NCI-H2029 (cell line): Measurements from ENCODE around the gene PKM.
"Not testable (repeated sequence)": the region's sequence is repeated elsewhere in the genome, so short reads cannot be mapped to it uniquely, and the experiment has no call there.

Source experiments
- DNase-seq: peaks from one replicate; lab custom pipeline; 2025; lab: John Stamatoyannopoulos, UW

The PKM gene

DNA sequence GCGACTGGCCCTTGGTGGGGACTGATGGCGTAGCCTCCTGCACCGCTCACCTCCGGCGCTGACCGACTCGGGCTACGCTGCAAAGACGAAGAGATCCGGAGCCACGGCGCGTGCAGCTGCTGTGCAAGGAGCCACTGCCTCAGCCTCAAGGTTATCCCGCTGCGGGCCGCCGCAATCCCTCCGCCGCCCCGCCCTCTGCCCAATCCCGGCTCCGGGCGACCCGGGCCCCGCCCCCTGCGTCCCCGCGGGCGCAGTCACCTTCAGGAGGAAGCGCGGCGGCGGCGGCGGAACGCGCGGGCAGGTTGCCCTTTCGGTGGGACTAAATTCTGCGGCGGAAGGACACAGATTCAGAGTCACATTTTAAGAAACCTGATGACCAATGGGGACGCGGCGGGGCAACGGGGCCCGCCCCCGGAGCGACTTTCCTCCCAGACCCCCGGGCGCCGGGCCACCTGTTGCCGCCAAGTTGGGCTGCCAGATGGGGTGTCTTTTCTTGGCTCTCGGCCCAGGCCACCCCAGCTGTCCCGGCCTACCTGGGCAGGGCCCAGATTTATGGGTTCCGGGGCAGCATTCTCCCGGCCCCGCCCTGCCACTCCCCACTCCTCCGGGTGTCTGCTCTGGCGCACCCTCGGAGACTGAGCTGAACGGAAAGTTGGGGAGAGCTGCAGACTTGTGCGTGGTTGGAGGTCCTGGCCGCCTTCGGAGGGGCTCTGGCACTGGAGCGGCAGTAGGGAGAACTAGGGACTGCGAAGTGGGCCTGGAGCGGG is at the start of gene PKM:
PKM (minus strand) TSS at position 125 of the 767 bp plus-strand sequence. CDS start 12,093 bp downstream, outside the sequence.
- DNase-seq, result peak; percentile 82

GRCh38 chr15:72280751-72281150 is 49.8 kb upstream of the PKM start:
- DNase-seq, result no peak

GRCh38 chr15:72278737-72279136 is 47.7 kb upstream of the PKM start:
- DNase-seq, result no peak

GRCh38 chr15:72276326-72276700 is 45.3 kb upstream of the PKM start:
- DNase-seq, result no peak

- not testable (repeated sequence) for DNase-seq
Measured at GRCh38 chr15:72275635-72276325, 44.8 kb upstream of the PKM start.

- no peak for DNase-seq
Measured at GRCh38 chr15:72272997-72273352, 42.0 kb upstream of the PKM start.

DNA sequence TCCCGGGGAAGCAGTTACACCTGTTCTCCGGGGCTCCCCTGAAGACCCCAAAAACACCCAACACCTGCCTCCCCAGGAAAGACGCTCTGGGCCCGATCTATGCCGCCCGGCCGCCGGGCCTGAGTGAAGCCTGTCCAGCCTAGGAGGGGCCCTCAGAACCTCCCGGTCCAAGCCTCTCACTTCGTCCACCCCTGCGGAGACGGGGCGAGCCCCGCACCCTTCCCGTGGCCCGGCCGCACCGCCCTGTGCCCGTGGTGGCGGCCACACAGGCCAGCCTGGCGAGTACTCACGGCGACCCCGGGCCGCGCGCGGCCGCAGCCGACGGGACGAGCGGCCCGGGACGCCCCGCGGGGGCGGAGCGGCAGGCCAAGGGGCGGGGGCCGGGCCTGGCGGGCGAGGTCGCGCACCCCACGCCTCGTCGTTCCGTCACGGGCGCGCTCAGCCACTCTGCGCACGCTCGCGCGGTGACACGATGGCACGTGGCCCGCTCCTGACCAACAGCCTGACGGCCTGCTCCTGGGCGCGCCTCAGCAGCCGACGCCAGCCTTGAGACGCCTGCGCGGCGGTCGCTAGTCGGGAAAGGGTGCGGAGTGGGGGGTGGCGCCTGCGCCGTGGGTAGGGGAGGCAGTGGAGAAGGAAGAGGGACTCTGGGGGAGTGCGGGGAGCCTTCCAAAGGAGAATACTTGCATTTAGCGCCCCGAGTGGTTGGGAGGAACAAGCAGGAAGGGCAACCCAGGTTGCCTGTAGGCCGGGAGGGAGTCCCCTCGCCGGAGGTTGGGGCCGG is 41.4 kb upstream of the PKM start, which contains the start of gene PARP6:
PARP6 (minus strand) TSS at position 342 of the 784 bp plus-strand sequence. CDS start 5,077 bp downstream, outside the sequence.
- DNase-seq, result peak; percentile 72

GRCh38 chr15:72271895-72272212 is 40.9 kb upstream of the PKM start:
- no peak for DNase-seq

DNA sequence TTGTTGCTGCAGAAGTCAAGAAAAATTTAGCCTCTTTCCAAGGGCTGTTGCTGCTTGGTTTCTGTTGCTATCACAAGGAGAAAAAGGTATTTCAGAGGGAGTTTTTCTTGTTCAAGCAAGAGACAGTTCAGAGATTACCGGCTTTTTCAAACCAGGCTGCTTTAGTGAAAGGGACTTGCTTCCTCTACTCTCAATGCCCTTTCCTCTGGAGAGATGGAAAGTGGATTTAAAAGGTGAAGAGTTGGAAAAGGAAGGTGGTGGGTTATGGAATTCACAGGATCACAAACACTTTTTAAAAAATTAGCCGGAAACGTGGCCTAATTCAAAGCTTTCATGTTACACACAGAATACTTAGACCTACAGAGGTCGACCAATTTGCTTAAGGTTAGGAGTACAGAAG is 40.2 kb upstream of the PKM start:
- no peak for DNase-seq

GRCh38 chr15:72269739-72270138 is 38.7 kb upstream of the PKM start:
- DNase-seq, result no peak

GRCh38 chr15:72265031-72265430 is 34.0 kb upstream of the PKM start:
- DNase-seq, result no peak

GRCh38 chr15:72252663-72253299 is 21.8 kb upstream of the PKM start:
- DNase-seq, result no peak

DNA sequence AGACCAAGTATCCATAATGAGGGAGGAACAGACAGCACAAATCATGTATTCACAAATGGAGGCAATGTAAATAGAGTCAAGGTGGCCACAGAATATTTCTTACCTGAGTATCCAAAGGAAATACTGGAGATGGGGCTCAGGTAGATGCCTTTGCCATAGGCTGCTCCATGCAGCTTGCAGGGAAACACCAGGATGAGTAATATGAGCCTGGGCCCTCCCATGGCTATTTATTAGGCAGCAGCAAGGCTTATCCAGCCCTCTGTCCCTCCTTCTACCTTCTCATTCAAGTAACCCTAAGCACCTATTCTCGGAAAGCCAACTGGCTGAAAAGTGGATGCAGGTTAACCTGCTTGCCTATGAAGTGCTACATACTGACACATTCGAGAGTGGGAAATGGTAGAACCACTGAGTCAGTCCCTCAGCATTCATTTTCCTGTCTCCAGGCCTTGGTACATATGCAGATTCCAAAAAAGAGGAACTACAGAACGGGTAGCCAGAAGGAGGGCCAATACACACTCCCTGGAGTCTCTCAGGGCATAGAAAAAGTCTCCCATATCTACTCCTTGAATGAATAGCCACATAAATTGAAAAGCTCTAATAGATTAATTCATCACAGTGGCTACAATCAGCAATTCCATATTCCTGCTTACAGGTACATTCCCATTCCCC is 18.3 kb upstream of the PKM start:
- DNase-seq, result no peak

DNA sequence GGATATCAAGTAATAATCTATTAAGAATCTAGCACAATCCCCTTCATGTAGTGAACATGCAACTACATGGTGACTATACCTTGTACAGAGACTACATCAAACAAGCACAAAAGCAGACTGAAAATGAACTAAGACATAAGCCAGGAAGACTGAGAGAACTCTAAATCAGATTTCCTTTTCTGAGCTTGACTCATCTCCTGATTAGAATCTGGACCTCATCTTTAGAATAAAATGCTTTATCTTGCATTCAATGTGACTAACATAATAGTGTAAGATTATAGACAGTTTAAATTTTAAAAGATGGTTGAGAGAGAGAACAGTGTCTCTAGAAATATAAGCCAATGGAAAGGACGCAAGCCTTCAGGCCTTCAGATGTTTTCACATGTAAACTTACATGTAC is 17.5 kb upstream of the PKM start:
- no peak for DNase-seq

DNA sequence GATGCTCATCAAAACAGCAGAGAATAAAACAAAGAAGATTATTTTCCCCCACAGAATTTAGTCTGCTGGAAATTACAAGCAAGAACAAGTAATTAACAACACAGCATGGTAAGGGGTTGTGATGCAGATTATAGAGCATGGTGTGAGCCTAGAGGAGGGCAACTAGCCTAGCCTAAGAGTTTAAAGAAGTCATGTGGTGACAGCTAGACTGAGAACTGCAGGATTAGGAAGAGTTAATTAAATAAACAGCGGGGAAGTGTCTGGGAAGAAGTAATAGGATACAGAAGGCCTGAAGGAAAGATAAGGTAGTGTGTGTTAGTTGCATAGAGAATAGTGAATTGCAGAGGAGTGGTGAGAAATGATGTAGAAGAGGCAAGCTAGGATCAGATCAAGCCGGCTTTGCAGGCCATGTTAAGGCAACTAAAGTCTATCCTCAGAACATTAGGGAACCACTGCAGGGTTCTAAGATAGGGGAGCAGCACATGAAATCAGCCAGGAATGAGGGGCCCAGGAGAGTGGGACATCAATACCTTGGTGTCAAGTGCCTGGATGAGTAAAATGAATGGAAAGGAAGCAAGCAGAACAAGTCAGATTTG is 11.9 kb upstream of the PKM start:
- no peak for DNase-seq

GRCh38 chr15:72239652-72240051 is 8.7 kb upstream of the PKM start:
- no peak for DNase-seq

- no peak for DNase-seq
Measured at GRCh38 chr15:72238586-72238985, 7.6 kb upstream of the PKM start.

- DNase-seq, result no peak
Measured at GRCh38 chr15:72237853-72238224, 6.8 kb upstream of the PKM start.

DNA sequence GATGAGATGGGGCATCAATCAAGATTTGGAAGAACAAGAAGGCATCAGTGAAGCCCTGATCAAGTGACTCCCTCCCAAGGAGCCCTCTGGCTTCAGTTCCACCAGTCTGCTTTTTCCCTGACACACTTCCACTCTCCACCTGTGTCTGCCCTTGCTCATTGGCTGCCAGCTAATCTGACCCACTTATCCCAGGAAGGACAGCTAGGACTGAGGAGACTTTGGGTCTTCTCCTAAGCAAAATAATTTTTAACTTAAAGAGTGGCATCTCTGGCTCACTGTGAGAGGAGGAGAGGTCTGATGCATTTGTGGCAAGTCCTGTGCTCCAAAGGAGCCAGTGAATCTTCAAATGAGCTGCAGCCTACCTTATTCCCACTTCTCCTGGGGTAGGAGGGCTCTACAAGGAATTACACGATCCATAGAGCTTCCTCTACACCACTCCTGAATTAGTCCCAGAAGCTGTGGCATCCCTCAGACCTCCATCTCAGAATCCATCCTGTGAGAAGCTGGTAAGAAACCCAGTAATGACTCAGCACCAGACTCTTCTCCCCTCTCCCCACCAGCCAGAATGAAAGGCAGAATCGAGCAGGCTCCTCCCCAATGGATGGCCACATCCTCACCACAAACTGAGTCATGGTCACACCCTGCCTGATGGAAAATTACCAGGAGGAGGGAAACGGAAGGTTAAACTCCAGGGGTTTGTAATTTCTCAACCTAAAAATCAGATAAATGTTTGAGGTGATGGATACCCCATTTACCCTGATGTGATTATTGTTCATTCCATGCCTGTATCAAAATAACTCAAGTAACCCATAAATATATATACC is 6.3 kb upstream of the PKM start:
- no peak for DNase-seq

DNA sequence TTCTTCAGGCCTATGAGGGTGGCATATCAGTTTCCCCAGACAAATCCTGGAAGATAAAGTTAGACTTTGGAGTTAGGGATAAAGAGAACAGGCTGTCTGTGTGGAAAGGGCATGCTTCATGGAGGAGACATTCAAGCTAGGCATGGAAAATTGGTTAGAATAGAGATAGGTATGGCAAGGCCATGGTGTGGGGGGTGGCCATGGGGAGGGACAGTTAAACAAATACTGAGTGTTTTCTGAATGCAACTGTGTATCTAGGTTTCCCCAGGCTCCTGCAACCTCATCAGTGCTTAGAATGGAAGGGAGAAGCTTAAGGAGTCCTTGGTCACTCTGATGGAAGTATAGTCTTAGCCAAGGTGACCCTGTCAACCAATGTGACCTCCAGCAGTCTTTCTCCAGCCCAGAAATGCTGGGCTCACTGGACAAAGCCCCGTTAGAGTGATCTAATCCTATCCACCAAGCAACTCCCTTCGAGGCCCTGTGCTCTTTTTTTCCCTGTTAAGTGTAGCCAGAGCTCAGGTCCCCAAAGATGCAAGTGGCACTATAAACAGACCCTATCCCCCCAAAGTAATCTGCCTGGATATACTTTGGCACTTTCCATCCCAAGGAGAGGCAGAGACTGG is 5.5 kb upstream of the PKM start:
- no peak for DNase-seq
